Prostate gland (tissue), 2 donors: Measurements from ENCODE around the gene ZNF74. TPM values are rescaled to one million over a fixed set of nuclear protein-coding genes. Genes with fewer than 3 reads are reported as not detected.
A peak's percentile ranks its signal among the peaks of the same experiment; 100 is the strongest.

Source experiments
- DNase-seq: peaks from one replicate; pipeline ENCODE4 v3.0.0-alpha.2; 2019; ENCODE audit warnings: low spot score
- H3K27ac ChIP-seq, 2 donors: fragments of 200-600 bp; sonication (generic); 2 replicates each; pipeline ENCODE4 v1.5.1; 2017 to 2019
- H3K27me3 ChIP-seq: fragments of 200-600 bp; sonication (generic); replicated peaks from 2 replicates; pipeline ENCODE4 v1.5.1; 2019; ENCODE audit not compliant: insufficient read depth
- H3K36me3 ChIP-seq, 2 donors: fragments of 200-600 bp; sonication (generic); 1 replicate in 1 of 2; 2 replicates in 1 of 2; pipeline versions ENCODE4 v1.5.1 to v1.8.1; 2017 to 2019
- H3K4me1 ChIP-seq: fragments of 200-600 bp; sonication (generic); replicated peaks from 2 replicates; pipeline ENCODE4 v1.5.1; 2019
- H3K4me3 ChIP-seq, 2 donors: fragments of 200-600 bp; sonication (generic); 2 replicates each; pipeline ENCODE4 v1.5.1; 2017 to 2019
- H3K9me3 ChIP-seq: fragments of 200-600 bp; sonication (generic); 2 replicates; pipeline ENCODE4 v1.5.1; 2017
- CTCF ChIP-seq, 4 experiments: fragments of 200-600 bp in 2 of 4; fragments of 450-650 bp in 2 of 4; sonication (generic) in 2 of 4; IDR thresholded peaks; 1 replicate in 3 of 4; 2 replicates in 1 of 4; pipeline ENCODE4 v1.5.1; 2016 to 2019; ENCODE audit warnings: antibody characterized with exemption in 4 of 4, mild to moderate bottlenecking in 2 of 4, moderate library complexity in 2 of 4
- POLR2A ChIP-seq: fragments of 450-650 bp; IDR thresholded peaks from one replicate; pipeline ENCODE4 v1.6.1; 2016; ENCODE audit warnings: antibody characterized with exemption, mild to moderate bottlenecking
- POLR2AphosphoS5 ChIP-seq: sonication (generic); formaldehyde crosslinking; IDR thresholded peaks from one replicate; pipeline ENCODE4 v1.6.1; 2017; ENCODE audit warnings: antibody characterized with exemption
- WGBS: methylation state at CpG from one replicate; pipeline ENCODE4 v1.1.5; 2018; 5-methylcytosine and 5-hydroxymethylcytosine counted together
- intact Hi-C: fragments of 100-400 bp; cut with DNase I; formaldehyde crosslinking; loops from one replicate; pipeline ENCODE4 v1.14.2; 2022
- total RNA-seq, 2 donors: library from RNA; depleted of rRNA; stranded (reverse); fragments of >200 nt; gene quantifications; one replicate each; pipeline ENCODE4 v1.1.0, GENCODE V29; 2016

ZNF74 gene
- total RNA-seq, 2 donors from 2014 or later, result 17.0 to 41.6 TPM

GRCh38 chr22:20436307-20436767, 42.4 kb downstream of the ZNF74 start:
- Histone ChIP-seq H3K36me3 (no peaks in the 10 kb centered on the region), H3K9me3 (no peaks in the 10 kb centered on the region), H3K27ac (peak overlapping the region; percentile 79 to 82), H3K4me1 (peaks cover 7% of the 10 kb centered on the region), H3K4me3 (peak overlapping the region; percentile 41 to 55), H3K27me3 (no peaks in the 10 kb centered on the region)
- TF ChIP-seq POLR2A, result no peak
- no peak for TF ChIP-seq POLR2AphosphoS5
- TF ChIP-seq CTCF (IDR thresholded peaks at IDR 0.05), result no peak
- DNase-seq, result no peak
- intact Hi-C loops, result loop anchor here (5.0 to 10.0 kb wide), 2 partner anchors 61 to 118 kb away; partner anchors contain the start of gene KLHL22
- WGBS, result 3% methylated on average over 27 of the region's 56 CpGs

GRCh38 chr22:20436768-20437612, 43.0 kb downstream of the ZNF74 start:
- under 1% methylated on average over 60 of the region's 61 CpGs for WGBS
- no peaks in the 10 kb centered on the region for H3K36me3 ChIP-seq
- H3K4me3 ChIP-seq, result peak overlapping the region; percentile 41 to 55
- no peak for DNase-seq
- TF ChIP-seq CTCF (IDR thresholded peaks at IDR 0.05), result no peak
- TF ChIP-seq POLR2AphosphoS5, result no peak
- TF ChIP-seq POLR2A, result no peak
- peaks cover 6% of the 10 kb centered on the region for H3K4me1 ChIP-seq
- H3K9me3 ChIP-seq, result no peaks in the 10 kb centered on the region
- peak overlapping the region; percentile 79 to 82 for H3K27ac ChIP-seq
- no peaks in the 10 kb centered on the region for H3K27me3 ChIP-seq
- intact Hi-C loops, result loop anchor here (5.0 to 10.0 kb wide), 2 partner anchors 60 to 118 kb away; partner anchors contain the start of gene KLHL22

- Histone ChIP-seq H3K36me3 (no peaks in the 10 kb centered on the region), H3K4me1 (peaks cover 6% of the 10 kb centered on the region), H3K9me3 (no peaks in the 10 kb centered on the region), H3K27ac (peak within 1 kb of the TSS; percentile 79 to 82), H3K27me3 (no peaks in the 10 kb centered on the region), H3K4me3 (peak within 1 kb of the TSS; percentile 41 to 55)
- no peak for DNase-seq
- no peak for TF ChIP-seq POLR2A
- TF ChIP-seq POLR2AphosphoS5, result no peak
- TF ChIP-seq CTCF (IDR thresholded peaks at IDR 0.05), result no peak
- intact Hi-C loops, result loop anchor here (5.0 to 10.0 kb wide), 2 partner anchors 59 to 117 kb away; partner anchors contain the start of gene KLHL22
- WGBS, result 4% methylated on average over 50 of the region's 95 CpGs
Observed at GRCh38 chr22:20437613-20438426, 43.9 kb downstream of the ZNF74 start, which contains the start of gene SCARF2. TSS of gene SCARF2 (minus strand) at chr22:20437825. CDS start at chr22:20437754, 71 bp downstream.

GRCh38 chr22:20438427-20438677, 44.4 kb downstream of the ZNF74 start:
- no peaks in the 10 kb centered on the region for H3K27me3 ChIP-seq
- H3K9me3 ChIP-seq, result no peaks in the 10 kb centered on the region
- DNase-seq, result no peak
- H3K36me3 ChIP-seq, result no peaks in the 10 kb centered on the region
- intact Hi-C loops, result loop anchor here (5.0 to 10.0 kb wide), 2 partner anchors 59 to 116 kb away; partner anchors contain the start of gene KLHL22
- H3K4me3 ChIP-seq, result peak overlapping the region; percentile 41 to 55
- 15% methylated on average over 6 of the region's 6 CpGs for WGBS
- no peak for TF ChIP-seq POLR2AphosphoS5
- TF ChIP-seq CTCF (IDR thresholded peaks at IDR 0.05), result no peak
- TF ChIP-seq POLR2A, result no peak
- peaks cover 6% of the 10 kb centered on the region for H3K4me1 ChIP-seq
- H3K27ac ChIP-seq, result peak overlapping the region; percentile 79 to 82
